ENCODE measurements around the gene NMRK2.

The NMRK2 gene

GRCh38 chr19:3907626-3908265 lies 25.1 kb upstream of the NMRK2 start:
- no peaks in the 10 kb centered on the region for H3K36me3 ChIP-seq (ENCODE audit: insufficient read depth, low read length)
- H3K4me1 ChIP-seq (ENCODE audit: control insufficient read depth, insufficient read depth, low read length, unreplicated experiment): no peaks in the 10 kb centered on the region
- H3K4me3 ChIP-seq (ENCODE audit: low read depth, low read length): no peak overlapping the region
- H3K79me2 ChIP-seq (ENCODE audit: control insufficient read depth, insufficient read depth, low read length, unreplicated experiment): no peaks in the 10 kb centered on the region
- H3K27me3 ChIP-seq (ENCODE audit: insufficient read depth, low read length): no peaks in the 10 kb centered on the region
- H3K27ac ChIP-seq (ENCODE audit: low read depth, low read length): no peak overlapping the region
- no peak overlapping the region for H2AFZ ChIP-seq (ENCODE audit: low read length, unreplicated experiment)

DNA sequence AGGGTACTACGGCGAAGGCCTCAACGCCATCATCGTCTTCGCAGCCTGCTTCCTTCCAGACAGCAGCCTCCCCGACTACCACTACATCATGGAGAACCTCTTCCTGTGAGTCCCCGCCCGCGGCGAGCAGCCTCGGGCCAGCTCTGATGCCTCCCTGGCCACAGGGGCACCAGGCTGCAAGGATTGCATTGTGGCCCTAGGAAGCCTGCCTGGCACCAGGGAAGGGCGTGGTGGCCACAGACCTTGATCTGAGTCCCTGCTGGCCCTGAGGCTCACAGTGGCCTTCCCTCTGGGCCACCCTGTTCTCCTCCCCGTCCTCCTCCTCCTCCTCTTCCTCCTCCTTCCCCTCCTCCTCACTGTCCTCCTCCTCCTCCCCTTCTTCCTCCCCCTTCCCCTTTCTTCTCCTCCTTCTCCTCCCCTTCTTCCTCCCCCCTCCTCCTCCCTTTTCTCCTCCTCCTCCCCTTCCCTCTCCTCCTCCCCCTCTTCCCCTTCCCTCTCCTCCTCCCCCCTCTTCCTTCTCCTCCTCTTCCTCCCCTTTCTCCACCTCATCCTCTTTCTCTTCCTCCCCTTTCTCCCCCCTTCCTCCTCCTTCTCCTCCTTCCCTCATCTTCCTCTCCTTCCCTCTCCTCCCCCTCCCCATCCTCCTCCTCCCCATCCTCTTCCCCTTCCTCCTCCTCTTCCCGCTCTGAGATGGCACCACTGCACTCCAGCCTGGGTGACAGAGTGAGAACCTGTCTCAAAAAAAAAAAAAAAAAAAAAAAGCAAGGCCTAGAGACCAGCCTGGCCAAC lies 24.4 kb upstream of the NMRK2 start:
- H3K79me2 ChIP-seq (ENCODE audit: control insufficient read depth, insufficient read depth, low read length, unreplicated experiment): no peaks in the 10 kb centered on the region
- H3K27me3 ChIP-seq (ENCODE audit: insufficient read depth, low read length): no peaks in the 10 kb centered on the region
- no peak overlapping the region for H3K4me3 ChIP-seq (ENCODE audit: low read depth, low read length)
- no peaks in the 10 kb centered on the region for H3K4me1 ChIP-seq (ENCODE audit: control insufficient read depth, insufficient read depth, low read length, unreplicated experiment)
- no peak overlapping the region for H3K27ac ChIP-seq (ENCODE audit: low read depth, low read length)
- no peak overlapping the region for H2AFZ ChIP-seq (ENCODE audit: low read length, unreplicated experiment)
- no peaks in the 10 kb centered on the region for H3K36me3 ChIP-seq (ENCODE audit: insufficient read depth, low read length)

GRCh38 chr19:3910105-3910504 lies 22.8 kb upstream of the NMRK2 start:
- Histone ChIP-seq H3K79me2 (ENCODE audit: control insufficient read depth, insufficient read depth, low read length, unreplicated experiment) (no peaks in the 10 kb centered on the region), H3K4me3 (ENCODE audit: low read depth, low read length) (no peak overlapping the region), H3K4me1 (ENCODE audit: control insufficient read depth, insufficient read depth, low read length, unreplicated experiment) (no peaks in the 10 kb centered on the region), H3K27ac (ENCODE audit: low read depth, low read length) (no peak overlapping the region), H3K27me3 (ENCODE audit: insufficient read depth, low read length) (no peaks in the 10 kb centered on the region), H3K36me3 (ENCODE audit: insufficient read depth, low read length) (no peaks in the 10 kb centered on the region), H2AFZ (ENCODE audit: low read length, unreplicated experiment) (no peak overlapping the region)

DNA sequence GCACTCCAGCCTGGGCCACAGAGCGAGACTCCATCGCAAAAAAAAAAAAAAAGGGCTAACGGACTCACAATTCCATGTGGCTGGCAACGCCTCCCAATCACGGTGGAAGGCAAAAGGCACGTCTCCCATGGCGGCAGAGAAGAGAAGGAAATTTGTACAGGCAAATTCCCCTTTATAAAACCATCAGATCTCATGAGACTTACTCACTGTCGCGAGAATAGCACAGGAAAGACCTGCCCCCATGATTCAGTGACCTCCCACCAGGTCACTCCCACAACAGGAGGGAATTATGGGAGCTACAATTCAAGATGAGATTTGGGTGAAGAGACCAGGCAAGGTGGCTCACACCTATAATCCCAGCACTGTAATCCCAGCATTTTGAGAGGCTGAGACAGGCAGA lies 18.7 kb upstream of the NMRK2 start:
- Histone ChIP-seq H3K36me3 (ENCODE audit: insufficient read depth, low read length) (no peaks in the 10 kb centered on the region), H3K27me3 (ENCODE audit: insufficient read depth, low read length) (no peaks in the 10 kb centered on the region), H3K4me1 (ENCODE audit: control insufficient read depth, insufficient read depth, low read length, unreplicated experiment) (no peaks in the 10 kb centered on the region), H3K79me2 (ENCODE audit: control insufficient read depth, insufficient read depth, low read length, unreplicated experiment) (no peaks in the 10 kb centered on the region), H2AFZ (ENCODE audit: low read length, unreplicated experiment) (no peak overlapping the region), H3K4me3 (ENCODE audit: low read depth, low read length) (no peak overlapping the region), H3K27ac (ENCODE audit: low read depth, low read length) (no peak overlapping the region)

GRCh38 chr19:3916033-3916432 lies 16.8 kb upstream of the NMRK2 start:
- Histone ChIP-seq H3K36me3 (ENCODE audit: insufficient read depth, low read length) (no peaks in the 10 kb centered on the region), H3K4me3 (ENCODE audit: low read depth, low read length) (no peak overlapping the region), H3K79me2 (ENCODE audit: control insufficient read depth, insufficient read depth, low read length, unreplicated experiment) (no peaks in the 10 kb centered on the region), H3K4me1 (ENCODE audit: control insufficient read depth, insufficient read depth, low read length, unreplicated experiment) (no peaks in the 10 kb centered on the region), H3K27me3 (ENCODE audit: insufficient read depth, low read length) (no peaks in the 10 kb centered on the region), H3K27ac (ENCODE audit: low read depth, low read length) (no peak overlapping the region), H2AFZ (ENCODE audit: low read length, unreplicated experiment) (no peak overlapping the region)

DNA sequence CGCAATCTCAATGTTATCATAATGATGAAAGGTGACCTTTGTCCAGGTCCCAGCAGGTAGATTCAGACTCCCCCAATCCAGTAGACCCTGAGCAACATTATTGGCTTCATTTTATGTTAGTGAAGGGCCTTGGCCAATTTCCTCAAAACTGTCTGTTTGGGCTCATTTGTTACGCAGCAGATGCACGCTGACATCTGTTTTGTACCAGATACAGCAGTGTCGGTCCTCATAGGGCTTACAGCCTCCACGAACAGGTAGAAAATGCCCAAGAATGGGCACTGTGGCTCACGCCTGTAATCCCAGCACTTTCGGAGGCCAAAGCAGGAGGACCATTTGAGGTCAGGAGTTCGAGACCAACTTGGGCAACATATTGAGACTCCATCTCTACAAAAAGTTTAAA lies 13.1 kb upstream of the NMRK2 start:
- H3K4me3 ChIP-seq (ENCODE audit: low read depth, low read length): no peak overlapping the region
- H2AFZ ChIP-seq (ENCODE audit: low read length, unreplicated experiment): no peak overlapping the region
- H3K36me3 ChIP-seq (ENCODE audit: insufficient read depth, low read length): no peaks in the 10 kb centered on the region
- no peak overlapping the region for H3K27ac ChIP-seq (ENCODE audit: low read depth, low read length)
- H3K79me2 ChIP-seq (ENCODE audit: control insufficient read depth, insufficient read depth, low read length, unreplicated experiment): no peaks in the 10 kb centered on the region
- no peaks in the 10 kb centered on the region for H3K27me3 ChIP-seq (ENCODE audit: insufficient read depth, low read length)
- no peaks in the 10 kb centered on the region for H3K4me1 ChIP-seq (ENCODE audit: control insufficient read depth, insufficient read depth, low read length, unreplicated experiment)

DNA sequence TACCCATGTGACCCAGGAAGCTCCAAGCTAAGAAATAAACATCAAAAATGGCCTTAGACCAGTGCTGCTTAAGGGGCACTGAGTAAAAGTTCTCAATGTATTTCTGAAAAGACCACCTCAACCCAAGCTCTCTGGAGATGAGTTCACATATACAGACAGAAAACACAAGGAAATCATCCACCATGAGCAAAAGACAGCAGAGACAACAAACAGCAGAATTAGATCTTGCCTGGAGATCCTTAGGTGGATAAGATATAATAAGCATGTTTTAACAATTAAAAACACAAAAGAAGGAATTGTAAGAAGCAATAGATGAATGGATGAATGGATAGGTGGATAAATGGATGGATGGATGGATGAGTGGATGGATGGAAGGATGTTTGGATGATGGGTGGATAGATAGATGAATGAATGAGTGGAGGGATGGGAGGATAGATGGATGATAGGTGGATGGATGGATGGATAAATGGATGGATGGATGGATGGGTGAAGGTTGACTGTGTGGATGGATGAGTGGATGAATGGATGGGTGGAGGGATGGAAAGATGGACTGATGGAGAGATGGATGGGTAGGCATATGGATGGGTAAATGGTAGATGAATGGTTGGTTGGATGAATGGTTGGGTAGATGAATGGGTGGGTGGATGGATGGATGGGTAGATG lies 9.6 kb upstream of the NMRK2 start:
- Histone ChIP-seq H3K4me1 (ENCODE audit: control insufficient read depth, insufficient read depth, low read length, unreplicated experiment) (no peaks in the 10 kb centered on the region), H3K4me3 (ENCODE audit: low read depth, low read length) (no peak overlapping the region), H3K27ac (ENCODE audit: low read depth, low read length) (no peak overlapping the region), H3K36me3 (ENCODE audit: insufficient read depth, low read length) (no peaks in the 10 kb centered on the region), H3K79me2 (ENCODE audit: control insufficient read depth, insufficient read depth, low read length, unreplicated experiment) (no peaks in the 10 kb centered on the region), H3K27me3 (ENCODE audit: insufficient read depth, low read length) (no peaks in the 10 kb centered on the region), H2AFZ (ENCODE audit: low read length, unreplicated experiment) (no peak overlapping the region)

DNA sequence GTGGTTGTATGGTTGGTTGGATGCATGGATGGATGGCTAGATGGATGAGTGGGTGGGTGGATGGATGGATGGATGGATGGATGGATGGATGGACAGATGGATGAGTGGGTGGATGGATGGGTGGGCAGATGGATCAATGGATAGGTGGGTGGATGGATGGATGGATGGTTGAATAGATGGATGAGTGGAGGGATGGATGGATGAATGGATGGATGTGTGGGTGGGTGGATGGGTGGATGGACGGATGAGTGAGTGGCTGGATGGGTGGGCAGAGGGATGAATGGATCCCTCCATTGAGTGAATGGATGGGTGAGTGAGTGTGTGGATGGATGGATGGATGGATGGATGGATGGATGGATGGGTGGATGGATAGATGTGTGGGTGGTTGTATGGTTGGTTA lies 9.0 kb upstream of the NMRK2 start:
- no peak overlapping the region for H3K4me3 ChIP-seq (ENCODE audit: low read depth, low read length)
- no peak overlapping the region for H2AFZ ChIP-seq (ENCODE audit: low read length, unreplicated experiment)
- H3K27ac ChIP-seq (ENCODE audit: low read depth, low read length): no peak overlapping the region
- no peaks in the 10 kb centered on the region for H3K36me3 ChIP-seq (ENCODE audit: insufficient read depth, low read length)
- H3K4me1 ChIP-seq (ENCODE audit: control insufficient read depth, insufficient read depth, low read length, unreplicated experiment): no peaks in the 10 kb centered on the region
- no peaks in the 10 kb centered on the region for H3K27me3 ChIP-seq (ENCODE audit: insufficient read depth, low read length)
- no peaks in the 10 kb centered on the region for H3K79me2 ChIP-seq (ENCODE audit: control insufficient read depth, insufficient read depth, low read length, unreplicated experiment)

GRCh38 chr19:3931041-3931440 lies 1.8 kb upstream of the NMRK2 start:
- Histone ChIP-seq H2AFZ (ENCODE audit: low read length, unreplicated experiment) (no peak overlapping the region), H3K27ac (ENCODE audit: low read depth, low read length) (no peak overlapping the region), H3K36me3 (ENCODE audit: insufficient read depth, low read length) (no peaks in the 10 kb centered on the region), H3K4me3 (ENCODE audit: low read depth, low read length) (no peak overlapping the region), H3K27me3 (ENCODE audit: insufficient read depth, low read length) (peaks cover 15% of the 10 kb centered on the region), H3K79me2 (ENCODE audit: control insufficient read depth, insufficient read depth, low read length, unreplicated experiment) (no peaks in the 10 kb centered on the region), H3K4me1 (ENCODE audit: control insufficient read depth, insufficient read depth, low read length, unreplicated experiment) (no peaks in the 10 kb centered on the region)

- H3K27ac ChIP-seq (ENCODE audit: low read depth, low read length): no peak overlapping the region
- no peak overlapping the region for H3K4me3 ChIP-seq (ENCODE audit: low read depth, low read length)
- H3K79me2 ChIP-seq (ENCODE audit: control insufficient read depth, insufficient read depth, low read length, unreplicated experiment): no peaks in the 10 kb centered on the region
- no peak overlapping the region for H2AFZ ChIP-seq (ENCODE audit: low read length, unreplicated experiment)
- H3K4me1 ChIP-seq (ENCODE audit: control insufficient read depth, insufficient read depth, low read length, unreplicated experiment): no peaks in the 10 kb centered on the region
- H3K36me3 ChIP-seq (ENCODE audit: insufficient read depth, low read length): no peaks in the 10 kb centered on the region
- H3K27me3 ChIP-seq (ENCODE audit: insufficient read depth, low read length): peaks cover 15% of the 10 kb centered on the region
Measured at GRCh38 chr19:3936506-3937442, 3.9 kb downstream of the NMRK2 start.
